HepG2 (cell line): Measurements from ENCODE around the gene COX18. TPM values are rescaled to one million over a fixed set of nuclear protein-coding genes. Genes with fewer than 3 reads are reported as not detected.

ENCODE experiments used
- DR1 ChIP-seq: sonication (generic); formaldehyde crosslinking; IDR thresholded peaks from 2 replicates; pipeline ENCODE4 v1.8.0; 2021; ENCODE audit warnings: mild to moderate bottlenecking, missing genetic modification reagents, inconsistent platforms
- ELF1 ChIP-seq: sonication (generic); formaldehyde crosslinking; IDR thresholded peaks from 2 replicates; pipeline ENCODE4 v1.4.0; 2020; ENCODE audit warnings: missing genetic modification reagents
- FUBP1 ChIP-seq: sonication (generic); formaldehyde crosslinking; IDR thresholded peaks from 2 replicates; pipeline ENCODE4 v1.5.1; 2020; ENCODE audit warnings: missing genetic modification reagents, mild to moderate bottlenecking, borderline replicate concordance
- HHEX ChIP-seq: IDR thresholded peaks from 2 replicates; pipeline ENCODE4 v1.6.1; 2016; ENCODE audit warnings: control low read depth
- HOXA9 ChIP-seq: sonication (generic); formaldehyde crosslinking; IDR thresholded peaks from 2 replicates; pipeline ENCODE4 v1.8.1; 2022; ENCODE audit warnings: missing genetic modification reagents, mild to moderate bottlenecking, moderate library complexity, borderline replicate concordance
- IKZF1 ChIP-seq: fragments of 450-650 bp; IDR thresholded peaks from 2 replicates; pipeline ENCODE4 v1.7.1; 2016
- MED8 ChIP-seq: sonication (generic); formaldehyde crosslinking; IDR thresholded peaks from 2 replicates; pipeline ENCODE4 v1.8.1; 2023; ENCODE audit warnings: mild to moderate bottlenecking, missing genetic modification reagents; ENCODE audit not compliant: insufficient replicate concordance
- MNT ChIP-seq: fragments of 450-650 bp; IDR thresholded peaks from 2 replicates; pipeline ENCODE4 v1.6.1; 2016
- NFIB ChIP-seq: sonication (generic); formaldehyde crosslinking; IDR thresholded peaks from 2 replicates; pipeline ENCODE4 v1.9.0; 2021; ENCODE audit warnings: missing genetic modification reagents, mild to moderate bottlenecking, borderline replicate concordance
- SALL1 ChIP-seq: sonication (generic); formaldehyde crosslinking; IDR thresholded peaks from 2 replicates; pipeline ENCODE4 v1.8.0; 2022; ENCODE audit warnings: mild to moderate bottlenecking, missing genetic modification reagents
- SP2 ChIP-seq: sonication (generic); formaldehyde crosslinking; IDR thresholded peaks from 2 replicates; pipeline ENCODE4 v1.5.1; 2020; ENCODE audit warnings: mild to moderate bottlenecking, missing genetic modification reagents
- ZNF431 ChIP-seq: sonication (generic); formaldehyde crosslinking; IDR thresholded peaks from 2 replicates; pipeline ENCODE4 v1.9.0; 2022; ENCODE audit warnings: missing genetic modification reagents, low read depth, mild to moderate bottlenecking, borderline replicate concordance
- ZNF562 ChIP-seq: sonication (generic); formaldehyde crosslinking; IDR thresholded peaks from 2 replicates; pipeline ENCODE4 v1.8.0; 2022; ENCODE audit warnings: missing genetic modification reagents, borderline replicate concordance
- ZNF768 ChIP-seq: sonication (generic); formaldehyde crosslinking; IDR thresholded peaks from 2 replicates; pipeline ENCODE4 v1.4.0; 2020; ENCODE audit warnings: missing genetic modification reagents
- polyA plus RNA-seq, 8 experiments: library from polyadenylated mRNA; depleted of rRNA in 3 of 8; stranded (reverse) in 7 of 8; unstranded in 1 of 8; fragments of >200 nt; fragmentation: Illumina TruSeq in 4 of 8; extraction: Trizol in 4 of 8; gene quantifications; 2 replicates each; pipeline versions ENCODE4 v1.2.1 to v1.2.3, GENCODE V29; 2011 to 2016; ENCODE audit warnings: low read depth in 4 of 8, missing spikeins in 1 of 8, mixed read lengths in 1 of 8; ENCODE audit not compliant: insufficient read depth in 1 of 8
- total RNA-seq, 5 experiments: library from RNA; depleted of rRNA; stranded (reverse); fragments of >200 nt; fragmentation: Illumina TruSeq; extraction: Trizol; gene quantifications; 2 replicates each; pipeline ENCODE4 v1.2.3, GENCODE V29; 2016; ENCODE audit warnings: low read depth in 1 of 5
- TF ChIP-seq, protein P1 (sequence below): sonication (generic); formaldehyde crosslinking; conservative IDR thresholded peaks from 2 replicates; pipeline ENCODE4 v1.4.0; 2020; ENCODE audit warnings: mild to moderate bottlenecking, missing genetic modification reagents, moderate library complexity
- TF ChIP-seq, protein P2 (sequence below): sonication (generic); formaldehyde crosslinking; IDR thresholded peaks from 2 replicates; pipeline ENCODE4 v1.4.0; 2020; ENCODE audit warnings: missing genetic modification reagents, borderline replicate concordance
- TF ChIP-seq, protein P3 (sequence below): sonication (generic); formaldehyde crosslinking; IDR thresholded peaks from 2 replicates; pipeline ENCODE4 v1.5.0; 2020; ENCODE audit warnings: missing genetic modification reagents

The COX18 gene
- total and polyA plus RNA-seq, 2 of the 13 experiments (the other 11 are each of a cell fraction or from before 2014, with no cell fraction given): 8.7 to 21.3 TPM

GRCh38 chr4:73069338-73070073 is at the start of gene COX18 (continued):
- 0 out of 2 replicates have a peak, but pooled peaks have one; percentile 50 for TF ChIP-seq MNT
- TF ChIP-seq HOXA9: peak; percentile 59; the same call in 1 of the 2 replicates
- TF ChIP-seq ZNF768 (CRISPR knock-in tag): peak; percentile 72; the same call in 1 of the 2 replicates
- TF ChIP-seq, protein P1, sequence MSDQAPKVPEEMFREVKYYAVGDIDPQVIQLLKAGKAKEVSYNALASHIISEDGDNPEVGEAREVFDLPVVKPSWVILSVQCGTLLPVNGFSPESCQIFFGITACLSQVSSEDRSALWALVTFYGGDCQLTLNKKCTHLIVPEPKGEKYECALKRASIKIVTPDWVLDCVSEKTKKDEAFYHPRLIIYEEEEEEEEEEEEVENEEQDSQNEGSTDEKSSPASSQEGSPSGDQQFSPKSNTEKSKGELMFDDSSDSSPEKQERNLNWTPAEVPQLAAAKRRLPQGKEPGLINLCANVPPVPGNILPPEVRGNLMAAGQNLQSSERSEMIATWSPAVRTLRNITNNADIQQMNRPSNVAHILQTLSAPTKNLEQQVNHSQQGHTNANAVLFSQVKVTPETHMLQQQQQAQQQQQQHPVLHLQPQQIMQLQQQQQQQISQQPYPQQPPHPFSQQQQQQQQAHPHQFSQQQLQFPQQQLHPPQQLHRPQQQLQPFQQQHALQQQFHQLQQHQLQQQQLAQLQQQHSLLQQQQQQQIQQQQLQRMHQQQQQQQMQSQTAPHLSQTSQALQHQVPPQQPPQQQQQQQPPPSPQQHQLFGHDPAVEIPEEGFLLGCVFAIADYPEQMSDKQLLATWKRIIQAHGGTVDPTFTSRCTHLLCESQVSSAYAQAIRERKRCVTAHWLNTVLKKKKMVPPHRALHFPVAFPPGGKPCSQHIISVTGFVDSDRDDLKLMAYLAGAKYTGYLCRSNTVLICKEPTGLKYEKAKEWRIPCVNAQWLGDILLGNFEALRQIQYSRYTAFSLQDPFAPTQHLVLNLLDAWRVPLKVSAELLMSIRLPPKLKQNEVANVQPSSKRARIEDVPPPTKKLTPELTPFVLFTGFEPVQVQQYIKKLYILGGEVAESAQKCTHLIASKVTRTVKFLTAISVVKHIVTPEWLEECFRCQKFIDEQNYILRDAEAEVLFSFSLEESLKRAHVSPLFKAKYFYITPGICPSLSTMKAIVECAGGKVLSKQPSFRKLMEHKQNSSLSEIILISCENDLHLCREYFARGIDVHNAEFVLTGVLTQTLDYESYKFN (CRISPR knock-in tag): peak; percentile 43; the same call in 1 of the 2 replicates
- peak; percentile 94 for TF ChIP-seq MED8
- no peak; the same call in 1 of the 2 replicates for TF ChIP-seq FUBP1 (CRISPR knock-in tag)
- 0 out of 2 replicates have a peak, but pooled peaks have one; percentile 16 for TF ChIP-seq ZNF562 (CRISPR knock-in tag)
- peak; percentile 90 for TF ChIP-seq DR1
- no peak for TF ChIP-seq IKZF1
- peak; percentile 80 for TF ChIP-seq ZNF431 (CRISPR knock-in tag)
- peak; percentile 91 for TF ChIP-seq SALL1 (CRISPR knock-in tag)
- peak; percentile 73 for TF ChIP-seq ELF1
- TF ChIP-seq, protein P2, sequence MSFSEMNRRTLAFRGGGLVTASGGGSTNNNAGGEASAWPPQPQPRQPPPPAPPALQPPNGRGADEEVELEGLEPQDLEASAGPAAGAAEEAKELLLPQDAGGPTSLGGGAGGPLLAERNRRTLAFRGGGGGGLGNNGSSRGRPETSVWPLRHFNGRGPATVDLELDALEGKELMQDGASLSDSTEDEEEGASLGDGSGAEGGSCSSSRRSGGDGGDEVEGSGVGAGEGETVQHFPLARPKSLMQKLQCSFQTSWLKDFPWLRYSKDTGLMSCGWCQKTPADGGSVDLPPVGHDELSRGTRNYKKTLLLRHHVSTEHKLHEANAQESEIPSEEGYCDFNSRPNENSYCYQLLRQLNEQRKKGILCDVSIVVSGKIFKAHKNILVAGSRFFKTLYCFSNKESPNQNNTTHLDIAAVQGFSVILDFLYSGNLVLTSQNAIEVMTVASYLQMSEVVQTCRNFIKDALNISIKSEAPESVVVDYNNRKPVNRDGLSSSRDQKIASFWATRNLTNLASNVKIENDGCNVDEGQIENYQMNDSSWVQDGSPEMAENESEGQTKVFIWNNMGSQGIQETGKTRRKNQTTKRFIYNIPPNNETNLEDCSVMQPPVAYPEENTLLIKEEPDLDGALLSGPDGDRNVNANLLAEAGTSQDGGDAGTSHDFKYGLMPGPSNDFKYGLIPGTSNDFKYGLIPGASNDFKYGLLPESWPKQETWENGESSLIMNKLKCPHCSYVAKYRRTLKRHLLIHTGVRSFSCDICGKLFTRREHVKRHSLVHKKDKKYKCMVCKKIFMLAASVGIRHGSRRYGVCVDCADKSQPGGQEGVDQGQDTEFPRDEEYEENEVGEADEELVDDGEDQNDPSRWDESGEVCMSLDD (CRISPR knock-in tag): no peak; the same call in 1 of the 2 replicates
- TF ChIP-seq SP2 (CRISPR knock-in tag): peak; percentile 79
- TF ChIP-seq, protein P3, sequence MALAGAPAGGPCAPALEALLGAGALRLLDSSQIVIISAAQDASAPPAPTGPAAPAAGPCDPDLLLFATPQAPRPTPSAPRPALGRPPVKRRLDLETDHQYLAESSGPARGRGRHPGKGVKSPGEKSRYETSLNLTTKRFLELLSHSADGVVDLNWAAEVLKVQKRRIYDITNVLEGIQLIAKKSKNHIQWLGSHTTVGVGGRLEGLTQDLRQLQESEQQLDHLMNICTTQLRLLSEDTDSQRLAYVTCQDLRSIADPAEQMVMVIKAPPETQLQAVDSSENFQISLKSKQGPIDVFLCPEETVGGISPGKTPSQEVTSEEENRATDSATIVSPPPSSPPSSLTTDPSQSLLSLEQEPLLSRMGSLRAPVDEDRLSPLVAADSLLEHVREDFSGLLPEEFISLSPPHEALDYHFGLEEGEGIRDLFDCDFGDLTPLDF (CRISPR knock-in tag): peak; percentile 95
- TF ChIP-seq HHEX (CRISPR knock-in tag): peak; percentile 41; the same call in 1 of the 2 replicates
- TF ChIP-seq NFIB (CRISPR knock-in tag): 0 out of 2 replicates have a peak, but pooled peaks have one; percentile 21
